HL-60 (cell line): ENCODE data around the gene ZNF324B.

Source experiments
- DNase-seq, 2 experiments: peaks; one replicate each; pipeline ENCODE4 v3.0.0-alpha.2; 2010 to 2020; ENCODE audit warnings: low read depth in 1 of 2, low spot score in 1 of 2
- H3K27ac ChIP-seq: fragments of 250-450 bp; sonication (Bioruptor Pico); replicated peaks from 2 replicates; pipeline ENCODE4 v1.5.1; 2020; ENCODE audit warnings: mild to moderate bottlenecking, moderate library complexity
- H3K27me3 ChIP-seq: fragments of 250-450 bp; sonication (Bioruptor Pico); 2 replicates; pipeline ENCODE4 v1.5.1; 2021; ENCODE audit warnings: mild to moderate bottlenecking, moderate library complexity; ENCODE audit not compliant: insufficient read depth, poor library complexity, severe bottlenecking
- H3K4me3 ChIP-seq: replicated peaks from 2 replicates; pipeline ENCODE4 v1.5.1; 2011; ENCODE audit warnings: mild to moderate bottlenecking, control low read depth, low read length; ENCODE audit not compliant: insufficient read depth
- GABPA ChIP-seq: IDR thresholded peaks from 2 replicates; pipeline ENCODE4 v1.6.1; 2012; ENCODE audit warnings: low read depth
- POLR2AphosphoS5 ChIP-seq: IDR thresholded peaks from 2 replicates; pipeline ENCODE4 v1.6.1; 2012; ENCODE audit warnings: low read depth
- REST ChIP-seq: IDR thresholded peaks from 2 replicates; pipeline ENCODE4 v1.6.1; 2012; ENCODE audit warnings: low read depth; ENCODE audit not compliant: insufficient replicate concordance
- SPI1 ChIP-seq: IDR thresholded peaks from 2 replicates; pipeline ENCODE4 v1.6.1; 2012; ENCODE audit warnings: low read depth, mild to moderate bottlenecking, borderline replicate concordance
- TF ChIP-seq, protein P1 (sequence below): IDR thresholded peaks from one replicate; pipeline ENCODE4 v1.5.1; 2011; ENCODE audit warnings: low read length, control low read depth, inconsistent platforms; ENCODE audit not compliant: insufficient read depth

Gene ZNF324B

DNA sequence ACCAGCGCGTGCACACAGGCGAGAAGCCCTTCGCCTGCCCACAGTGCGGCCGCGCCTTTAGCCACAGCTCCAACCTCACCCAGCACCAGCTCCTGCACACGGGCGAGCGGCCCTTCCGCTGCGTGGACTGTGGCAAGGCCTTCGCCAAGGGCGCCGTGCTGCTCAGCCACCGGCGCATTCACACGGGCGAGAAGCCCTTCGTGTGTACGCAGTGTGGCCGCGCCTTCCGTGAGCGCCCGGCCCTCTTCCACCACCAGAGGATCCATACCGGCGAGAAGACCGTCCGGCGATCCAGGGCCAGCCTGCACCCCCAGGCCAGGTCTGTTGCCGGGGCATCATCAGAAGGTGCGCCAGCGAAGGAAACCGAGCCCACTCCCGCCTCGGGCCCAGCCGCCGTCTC lies 20.3 kb downstream of the ZNF324B start:
- Histone ChIP-seq H3K27me3 (no peaks in the 10 kb centered on the region), H3K27ac (no peak overlapping the region), H3K4me3 (no peak overlapping the region)
- TF ChIP-seq POLR2AphosphoS5 (peak; percentile 18; the same call in 1 of the 2 replicates), SPI1 (no peak)
- no peak for DNase-seq

DNA sequence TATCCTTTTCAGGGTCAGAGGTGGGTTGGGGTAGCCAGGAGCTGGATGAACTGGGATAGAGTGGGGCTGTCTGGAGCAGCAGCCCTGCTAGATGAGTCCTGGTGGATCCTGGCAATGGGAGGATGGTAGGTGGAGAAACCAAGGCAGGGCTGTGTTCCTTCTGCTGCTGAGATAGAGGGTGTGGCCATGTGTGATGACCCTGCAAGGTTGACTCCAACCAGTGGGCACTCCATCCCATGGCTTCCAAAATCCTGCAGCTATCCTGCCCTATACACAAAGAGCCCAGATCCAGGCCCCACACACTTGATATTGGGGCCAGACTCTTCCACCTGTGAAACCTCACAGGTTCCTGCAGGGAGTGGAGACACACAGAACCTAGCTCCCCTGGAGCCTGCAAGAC lies 22.4 kb downstream of the ZNF324B start:
- Histone ChIP-seq H3K27me3 (no peaks in the 10 kb centered on the region), H3K27ac (no peak overlapping the region), H3K4me3 (no peak overlapping the region)
- TF ChIP-seq GABPA (no peak), SPI1 (no peak), REST (no peak), POLR2AphosphoS5 (no peak; the same call in 1 of the 2 replicates)
- TF ChIP-seq, protein P1, sequence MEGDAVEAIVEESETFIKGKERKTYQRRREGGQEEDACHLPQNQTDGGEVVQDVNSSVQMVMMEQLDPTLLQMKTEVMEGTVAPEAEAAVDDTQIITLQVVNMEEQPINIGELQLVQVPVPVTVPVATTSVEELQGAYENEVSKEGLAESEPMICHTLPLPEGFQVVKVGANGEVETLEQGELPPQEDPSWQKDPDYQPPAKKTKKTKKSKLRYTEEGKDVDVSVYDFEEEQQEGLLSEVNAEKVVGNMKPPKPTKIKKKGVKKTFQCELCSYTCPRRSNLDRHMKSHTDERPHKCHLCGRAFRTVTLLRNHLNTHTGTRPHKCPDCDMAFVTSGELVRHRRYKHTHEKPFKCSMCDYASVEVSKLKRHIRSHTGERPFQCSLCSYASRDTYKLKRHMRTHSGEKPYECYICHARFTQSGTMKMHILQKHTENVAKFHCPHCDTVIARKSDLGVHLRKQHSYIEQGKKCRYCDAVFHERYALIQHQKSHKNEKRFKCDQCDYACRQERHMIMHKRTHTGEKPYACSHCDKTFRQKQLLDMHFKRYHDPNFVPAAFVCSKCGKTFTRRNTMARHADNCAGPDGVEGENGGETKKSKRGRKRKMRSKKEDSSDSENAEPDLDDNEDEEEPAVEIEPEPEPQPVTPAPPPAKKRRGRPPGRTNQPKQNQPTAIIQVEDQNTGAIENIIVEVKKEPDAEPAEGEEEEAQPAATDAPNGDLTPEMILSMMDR, result no peak
- no peak for DNase-seq

DNA sequence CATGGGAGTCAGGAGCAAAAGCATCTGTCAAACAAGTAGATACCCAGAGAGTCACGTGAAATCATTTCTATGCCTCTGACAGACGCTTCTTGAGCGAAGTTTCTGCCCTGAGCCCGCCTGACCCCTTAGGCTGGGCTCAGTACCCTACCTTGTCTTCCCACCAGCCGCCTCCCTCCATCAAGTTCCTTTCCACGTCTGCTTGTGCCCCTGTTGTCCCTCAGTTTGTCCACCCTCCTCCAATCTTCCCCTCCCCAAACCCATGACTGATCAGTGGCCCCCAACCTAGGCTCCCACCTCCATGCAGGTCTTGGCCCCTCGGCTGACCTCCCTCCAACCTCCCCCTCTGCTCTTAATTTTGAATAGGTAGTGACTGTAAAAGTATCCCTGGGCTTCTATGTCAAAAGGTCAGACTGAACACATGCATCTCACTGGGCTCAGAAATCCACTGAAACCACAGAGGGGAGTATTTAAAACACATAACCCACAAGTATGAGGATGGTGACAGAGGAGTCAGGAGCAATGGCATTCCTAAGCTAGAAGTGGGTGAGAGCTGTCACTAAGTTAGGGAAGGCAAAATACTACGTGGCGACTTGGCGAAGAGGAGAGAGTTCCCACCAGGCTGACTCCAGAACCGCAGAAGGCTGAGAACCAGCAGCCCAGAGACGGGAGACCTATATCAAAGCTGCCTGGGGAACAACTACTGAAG lies 23.0 kb downstream of the ZNF324B start:
- no peak for TF ChIP-seq GABPA
- TF ChIP-seq SPI1, result no peak
- TF ChIP-seq REST, result no peak
- TF ChIP-seq, protein P1, result no peak
- no peak for TF ChIP-seq POLR2AphosphoS5
- Histone ChIP-seq H3K4me3 (no peak overlapping the region), H3K27me3 (no peaks in the 10 kb centered on the region), H3K27ac (no peak overlapping the region; the same call in 1 of the 2 replicates)
- no peak for DNase-seq

DNA sequence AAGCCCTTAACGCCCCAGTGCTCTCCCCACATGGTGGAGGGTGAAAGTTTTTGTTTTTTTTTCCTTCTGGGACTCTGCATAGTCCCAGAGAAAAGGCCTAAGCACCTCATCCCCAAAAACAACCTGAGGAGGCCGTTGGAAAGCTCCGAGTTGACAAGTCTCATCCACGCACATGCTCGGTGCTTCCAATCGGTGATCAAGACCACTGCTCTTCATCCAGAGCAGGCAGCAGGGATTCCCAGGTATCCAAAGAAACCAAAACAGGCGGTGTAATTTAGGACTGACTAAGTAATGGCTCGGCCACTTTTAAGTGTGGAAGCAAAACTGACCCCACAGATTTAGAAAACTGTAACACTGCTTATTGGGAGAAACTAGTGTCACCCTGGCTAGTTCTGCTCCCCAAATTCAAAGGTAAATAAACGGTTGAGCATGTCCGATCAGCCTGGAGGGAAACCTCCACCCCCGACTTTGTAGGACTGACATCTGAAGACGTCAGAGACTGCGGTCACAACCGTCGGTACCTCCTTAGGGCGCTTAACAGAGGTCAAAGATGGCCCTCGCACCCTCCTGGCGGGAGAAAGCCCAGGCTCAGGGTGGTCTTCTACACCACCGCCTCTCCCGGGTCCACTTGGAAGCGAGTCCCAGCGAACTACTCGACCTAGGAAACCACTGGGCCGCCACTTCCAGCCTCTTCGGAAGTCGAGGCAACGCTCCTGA lies 23.7 kb downstream of the ZNF324B start:
- no peak for TF ChIP-seq REST
- Histone ChIP-seq H3K27me3 (no peaks in the 10 kb centered on the region), H3K4me3 (peak overlapping the region; percentile 70), H3K27ac (peak overlapping the region; percentile 79)
- peak in 1 of 2 experiments; percentile 36 for DNase-seq
